DMS153 treated with DMSO at 0.1 percent for 48 hours (cell line): ENCODE measurements around the gene GALNT4.

Experiments used
- DNase-seq: peaks from one replicate; lab custom pipeline; 2025; ENCODE audit not compliant: unreplicated experiment; lab: John Stamatoyannopoulos, UW

The GALNT4 gene

GRCh38 chr12:89494411-89495231 is 30.0 kb downstream of the GALNT4 start:
- DNase-seq = no peak

DNA sequence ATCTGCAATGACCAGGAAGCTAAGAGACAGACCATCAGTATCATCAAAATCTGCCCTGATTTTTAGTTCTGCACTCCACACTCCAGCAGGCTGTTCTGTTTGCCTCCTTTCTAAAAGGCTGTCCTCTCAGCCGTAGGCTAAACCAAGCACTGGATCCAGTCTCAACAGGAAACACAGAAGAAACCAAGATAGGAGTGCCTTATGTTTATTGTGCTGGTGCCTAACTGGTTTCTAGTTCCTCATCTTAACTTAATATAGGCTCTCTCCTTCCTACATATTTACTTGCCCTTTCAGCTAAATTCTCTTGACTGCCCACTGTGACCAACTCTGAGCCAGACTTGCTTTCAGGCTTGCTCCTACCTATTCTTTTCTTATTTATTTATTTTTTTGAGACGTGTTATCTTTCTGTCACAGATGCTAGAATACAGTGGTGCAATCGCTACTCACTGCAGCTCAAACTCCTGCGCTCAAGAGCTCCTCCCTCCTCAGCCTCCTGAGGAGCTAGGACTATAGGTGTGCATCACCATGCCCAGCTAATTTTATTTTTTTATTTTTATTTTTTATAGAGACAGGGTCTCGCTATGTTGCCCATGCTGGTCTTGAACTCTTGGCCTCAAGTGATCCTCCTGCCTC is 30.8 kb downstream of the GALNT4 start:
- no peak for DNase-seq

DNA sequence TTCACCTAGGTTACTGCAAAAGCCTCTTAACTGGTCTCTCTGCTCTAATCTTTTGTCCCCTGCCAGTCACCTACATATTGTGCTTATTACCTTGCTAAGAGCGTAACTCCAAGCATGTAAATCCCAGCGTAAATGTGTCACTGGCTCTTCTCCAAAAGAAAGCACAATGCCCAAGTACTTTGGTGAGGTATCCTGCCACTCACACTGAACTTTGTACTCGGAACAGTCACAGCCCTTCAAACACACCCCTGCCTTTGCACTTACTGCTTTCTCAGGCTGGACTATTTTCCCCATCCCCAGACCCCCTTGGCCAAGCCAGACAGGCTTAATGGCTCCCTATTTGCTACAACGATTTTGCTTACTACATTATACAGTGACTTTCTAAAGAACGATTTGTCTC is 31.7 kb downstream of the GALNT4 start:
- no peak for DNase-seq

- no peak for DNase-seq
Measured at GRCh38 chr12:89490922-89491321, 33.7 kb downstream of the GALNT4 start.

- no peak for DNase-seq
Measured at GRCh38 chr12:89486264-89486663, 38.3 kb downstream of the GALNT4 start.

DNA sequence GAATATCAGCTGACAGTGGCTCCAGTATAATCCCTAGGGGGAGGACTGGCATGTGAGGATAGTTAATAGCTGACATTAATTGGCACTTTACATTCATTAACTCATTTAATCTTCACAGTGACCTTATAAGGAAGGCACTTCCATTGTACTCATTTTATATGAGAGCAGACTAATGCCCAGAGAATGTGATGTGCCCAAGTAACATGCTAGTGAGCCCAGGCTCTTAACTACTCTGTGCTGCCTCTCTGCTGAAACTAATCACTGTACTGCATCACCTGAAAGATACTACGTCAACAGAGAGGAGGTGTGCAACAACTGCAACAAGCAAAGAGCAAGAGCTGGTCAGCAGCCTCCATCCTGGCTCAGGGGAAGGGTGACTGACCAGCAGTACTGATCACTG is 40.1 kb downstream of the GALNT4 start:
- no peak for DNase-seq

- DNase-seq = no peak
Measured at GRCh38 chr12:89481213-89481914, 43.2 kb downstream of the GALNT4 start.

DNA sequence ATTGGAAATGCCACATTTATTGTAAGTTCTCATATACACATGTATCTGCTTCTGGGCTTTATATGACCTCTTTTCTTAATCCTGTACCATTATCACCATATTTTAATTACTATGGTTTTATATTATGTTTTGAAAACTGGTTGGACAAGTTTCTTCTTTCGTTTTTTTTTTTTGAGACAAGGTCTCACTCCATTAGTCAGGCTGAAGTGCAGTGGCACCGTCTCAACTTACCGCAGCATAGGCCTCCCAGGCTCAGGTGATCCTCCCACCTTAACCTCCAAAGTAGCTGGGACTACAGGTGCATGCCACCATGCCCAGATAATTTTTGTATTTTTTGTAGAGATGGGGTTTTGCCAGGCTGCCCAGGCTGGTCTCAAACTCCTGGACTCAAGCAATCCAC is 44.6 kb downstream of the GALNT4 start:
- DNase-seq = no peak

DNA sequence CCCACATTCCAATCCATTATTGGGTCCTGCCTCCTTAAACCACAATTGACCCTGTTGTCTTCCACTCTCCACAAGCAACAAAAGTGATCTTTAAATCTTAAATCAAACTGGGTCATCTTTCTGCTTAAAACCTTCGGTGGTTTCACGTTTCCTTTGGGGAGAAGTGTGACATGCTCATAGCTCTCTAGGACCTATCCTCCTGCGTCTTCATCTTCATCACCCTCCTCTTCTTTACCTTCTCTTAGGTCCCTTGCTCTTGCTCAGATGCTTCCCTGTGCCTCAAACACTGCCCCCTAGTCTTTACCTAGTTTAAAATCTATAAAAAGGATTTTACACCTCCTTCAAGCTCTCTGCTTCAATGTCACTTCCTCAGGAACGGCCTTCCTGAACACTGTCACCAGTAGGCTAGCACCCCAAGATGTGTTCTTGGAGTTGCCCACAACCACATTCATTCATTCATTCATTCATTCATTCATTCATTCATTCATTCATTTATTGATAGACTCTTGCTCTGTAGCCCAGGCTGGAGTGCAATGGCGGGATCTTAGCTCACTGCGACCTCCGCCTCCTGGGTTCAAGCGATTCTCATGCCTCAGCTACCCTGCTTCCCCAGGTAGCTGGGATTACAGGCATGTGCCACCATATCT is 46.8 kb downstream of the GALNT4 start:
- DNase-seq = no peak

GRCh38 chr12:89476904-89477595 is 47.5 kb downstream of the GALNT4 start:
- no peak for DNase-seq

GRCh38 chr12:89476232-89476631 is 48.4 kb downstream of the GALNT4 start:
- DNase-seq = no peak

DNA sequence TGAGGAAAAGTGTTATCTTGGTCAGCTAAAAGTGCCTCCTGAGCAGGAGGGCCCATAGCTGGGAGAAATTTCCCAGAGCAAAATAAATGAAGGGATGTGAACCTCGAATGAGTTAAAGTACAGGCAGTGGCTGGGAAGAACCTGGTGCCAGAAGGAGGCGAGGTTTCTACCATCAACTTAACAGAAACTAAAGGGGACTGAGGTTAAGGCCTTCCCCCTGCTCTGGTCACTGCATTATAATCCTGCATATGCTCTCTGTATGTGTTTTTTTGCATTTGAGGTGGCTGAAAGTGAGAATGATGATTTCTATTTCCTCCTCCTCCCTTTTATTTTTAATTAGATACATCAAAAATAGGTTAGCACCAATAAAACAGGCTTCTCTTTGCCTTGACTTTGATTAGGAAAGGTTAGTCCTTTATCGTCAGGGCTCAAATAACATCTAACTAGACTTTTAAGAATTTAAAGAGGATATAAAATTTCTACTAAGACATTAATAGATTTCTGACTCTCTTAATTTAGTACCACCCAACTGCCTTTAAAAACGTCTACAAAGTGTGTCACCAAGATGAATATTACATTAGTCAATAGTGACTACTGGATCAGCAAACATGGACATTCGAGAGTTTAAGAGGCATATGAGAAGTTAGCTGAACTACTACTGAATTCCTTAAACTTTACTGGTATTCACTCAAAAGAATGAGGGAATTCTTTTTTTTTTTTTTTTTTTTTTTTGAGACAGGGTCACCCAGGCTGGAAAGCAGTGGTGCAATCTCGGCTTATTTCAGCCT is 49.2 kb downstream of the GALNT4 start:
- no peak for DNase-seq

DNA sequence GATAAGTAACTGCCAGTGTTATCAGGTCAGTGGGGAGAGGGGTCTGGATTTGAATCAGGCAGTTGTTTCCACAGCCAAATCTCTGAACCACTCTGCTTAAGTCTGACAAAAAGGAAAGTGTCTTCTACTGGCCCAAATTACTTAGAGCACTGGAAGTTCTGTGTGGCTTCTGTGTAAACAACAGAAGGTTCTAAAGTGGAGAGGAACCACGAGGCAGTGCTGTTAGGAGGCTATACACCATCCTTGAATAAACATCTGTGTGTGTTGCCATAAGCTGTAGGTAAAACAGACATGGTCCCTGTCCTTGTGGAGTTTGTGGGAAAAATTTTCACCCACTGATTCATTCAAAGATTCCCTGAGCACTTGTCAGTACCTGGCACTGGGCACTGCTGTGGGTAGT is 50.0 kb downstream of the GALNT4 start:
- no peak for DNase-seq
